ENCODE measurements around the gene NIBAN1.

- TF ChIP-seq EP300 (IDR thresholded peaks at IDR 0.05; ENCODE audit: borderline replicate concordance) (no peak), TAF1 (IDR thresholded peaks at IDR 0.05; ENCODE audit: low read depth) (no peak), CREB1 (IDR thresholded peaks at IDR 0.05; ENCODE audit: low read depth) (no peak), RAD21 (IDR thresholded peaks at IDR 0.05; ENCODE audit: low read depth) (no peak), REST (IDR thresholded peaks at IDR 0.05; ENCODE audit: low read depth) (no peak), ZBTB7A (IDR thresholded peaks at IDR 0.05; ENCODE audit: low read depth) (no peak), YY1 (IDR thresholded peaks at IDR 0.05; ENCODE audit: low read depth) (no peak), TEAD4 (IDR thresholded peaks at IDR 0.05) (no peak), USF1 (IDR thresholded peaks at IDR 0.05) (no peak), FOXM1 (IDR thresholded peaks at IDR 0.05; ENCODE audit: borderline replicate concordance, low read depth) (no peak), EGR1 (IDR thresholded peaks at IDR 0.05) (no peak), MAX (IDR thresholded peaks at IDR 0.05) (no peak), CEBPB (IDR thresholded peaks at IDR 0.05) (no peak)
Observed at GRCh38 chr1:184951788-184952187, 22.5 kb downstream of the NIBAN1 start.

Data from Ishikawa (cell line).